Endothelial cell of umbilical vein (primary cell): ENCODE measurements around the gene TMEM175. TPM values are rescaled to one million over a fixed set of nuclear protein-coding genes. Genes with fewer than 3 reads are reported as not detected.

Experiments
- BruUV-seq: library from RNA; stranded (reverse); fragments of 400-500 nt; replicated peaks from 2 replicates; lab custom pipeline; 2021; lab: Mats Ljungman, UMichigan
- CTCF ChIA-PET: fragments of 300-600, 350-600 bp; sonication (Branson Sonifier 250); formaldehyde crosslinking; loops from one replicate; lab custom pipeline; 2021; ENCODE audit warnings: antibody characterized with exemption, inconsistent platforms; lab: Charles Lee
- POLR2A ChIA-PET: fragments of 300-600, 350-600 bp; sonication (Branson Sonifier 250); formaldehyde crosslinking; loops from one replicate; lab custom pipeline; 2021; ENCODE audit warnings: antibody characterized with exemption, inconsistent platforms; lab: Charles Lee
- DNase-seq: peaks from one replicate; pipeline ENCODE4 v3.0.0-alpha.2; 2011; ENCODE audit warnings: low read depth, low spot score
- FAIRE-seq: peaks from 2 replicates; lab custom pipeline; 2011; peaks lifted over from hg19 to GRCh38; lab: Jason Lieb, UNC
- H2AFZ ChIP-seq: 2 replicates; pipeline ENCODE4 v1.6.0; 2012; ENCODE audit warnings: low read depth, low read length, control low read depth, inconsistent platforms
- H3K27ac ChIP-seq: 2 replicates; pipeline ENCODE4 v1.5.1; 2011; ENCODE audit warnings: low read depth, mild to moderate bottlenecking, control low read depth, low read length, moderate library complexity; ENCODE audit not compliant: insufficient read depth
- H3K27me3 ChIP-seq, 2 experiments: 2 replicates each; pipeline versions ENCODE4 v1.6.0 to v1.6.1; 2011; ENCODE audit warnings: low read length in 2 of 2, mixed read lengths in 1 of 2; ENCODE audit not compliant: control insufficient read depth in 2 of 2, insufficient read depth in 2 of 2
- H3K36me3 ChIP-seq, 2 experiments: 2 replicates in 1 of 2; 3 replicates in 1 of 2; pipeline ENCODE4 v1.5.1; 2011; ENCODE audit warnings: low read length in 2 of 2, mild to moderate bottlenecking in 1 of 2, moderate library complexity in 1 of 2; ENCODE audit not compliant: control insufficient read depth in 2 of 2, insufficient read depth in 2 of 2; ENCODE audit errors: extremely low read depth in 1 of 2
- H3K4me1 ChIP-seq: 3 replicates; pipeline ENCODE4 v1.5.1; 2011; ENCODE audit warnings: mild to moderate bottlenecking, low read length; ENCODE audit not compliant: control insufficient read depth, insufficient read depth; ENCODE audit errors: extremely low read depth
- H3K4me2 ChIP-seq: 2 replicates; pipeline ENCODE4 v1.6.1; 2011; ENCODE audit warnings: low read length, control low read depth, mixed read lengths; ENCODE audit not compliant: insufficient read depth
- H3K4me3 ChIP-seq, 3 experiments: fragments of 200-600 bp in 1 of 3; sonication (generic), shearing (Covaris generic) in 1 of 3; replicated peaks in 1 of 3; 2 replicates each; pipeline ENCODE4 v1.5.1; 2011 to 2016; ENCODE audit warnings: control low read depth in 3 of 3, low read length in 3 of 3, mild to moderate bottlenecking in 2 of 3, inconsistent platforms in 1 of 3, low read depth in 1 of 3, moderate library complexity in 1 of 3; ENCODE audit not compliant: insufficient read depth in 1 of 3
- H3K79me2 ChIP-seq: 2 replicates; pipeline ENCODE4 v1.6.0; 2012; ENCODE audit warnings: low read length, inconsistent platforms; ENCODE audit not compliant: control insufficient read depth, insufficient read depth
- H3K9ac ChIP-seq: replicated peaks from 2 replicates; pipeline ENCODE3; 2011; ENCODE audit warnings: low read length, control low read depth; ENCODE audit not compliant: insufficient read depth; ENCODE audit errors: extremely low read depth
- H3K9me1 ChIP-seq: replicated peaks from 3 replicates; pipeline ENCODE4 v1.6.0; 2011; ENCODE audit warnings: mild to moderate bottlenecking, low read length; ENCODE audit not compliant: control insufficient read depth, insufficient read depth; ENCODE audit errors: extremely low read depth
- H3K9me3 ChIP-seq: replicated peaks from 2 replicates; pipeline ENCODE4 v1.5.1; 2012; ENCODE audit warnings: low read length, inconsistent platforms; ENCODE audit not compliant: control insufficient read depth, insufficient read depth
- H4K20me1 ChIP-seq: replicated peaks from 2 replicates; pipeline ENCODE3; 2011; ENCODE audit warnings: mild to moderate bottlenecking, low read length; ENCODE audit not compliant: control insufficient read depth, insufficient read depth; ENCODE audit errors: extremely low read depth
- CTCF ChIP-seq, 2 donors: IDR thresholded peaks; 1 replicate in 1 of 2; 2 replicates in 1 of 2; pipeline ENCODE4 v1.5.1; 2011; ENCODE audit warnings: low read length in 2 of 2, mild to moderate bottlenecking in 2 of 2, moderate library complexity in 2 of 2, control low read depth in 1 of 2, inconsistent platforms in 1 of 2, low read depth in 1 of 2; ENCODE audit not compliant: insufficient read depth in 1 of 2; ENCODE audit errors: extremely low read depth in 1 of 2
- EZH2 ChIP-seq: IDR thresholded peaks from 2 replicates; pipeline ENCODE4 v1.6.1; 2012; ENCODE audit warnings: borderline replicate concordance, low read depth, mild to moderate bottlenecking, moderate library complexity, low read length, inconsistent platforms; ENCODE audit not compliant: severe bottlenecking
- FOS ChIP-seq: IDR thresholded peaks from 2 replicates; pipeline ENCODE4 v1.6.1; 2011; ENCODE audit warnings: mild to moderate bottlenecking, low read length, moderate library complexity, borderline replicate concordance; ENCODE audit not compliant: insufficient read depth
- POLR2A ChIP-seq: IDR thresholded peaks from 2 replicates; pipeline ENCODE4 v1.6.1; 2012; ENCODE audit warnings: low read depth, mild to moderate bottlenecking, control low read depth, low read length
- POLR2AphosphoS5 ChIP-seq: IDR thresholded peaks from 2 replicates; pipeline ENCODE4 v1.6.1; 2012; ENCODE audit warnings: low read depth, mild to moderate bottlenecking, control low read depth, low read length, moderate library complexity; ENCODE audit not compliant: insufficient read depth
- dilution Hi-C: fragments of 300-500 bp; cut with MboI; formaldehyde crosslinking; loops from one replicate; pipeline ENCODE4 v1.15.0; 2019; ENCODE audit warnings: low sequenced_read_pairs; ENCODE audit not compliant: extremely low pct_ligation_motif_present
- intact Hi-C: fragments of 100-400 bp; cut with micrococcal nuclease; formaldehyde crosslinking; loops from one replicate; pipeline ENCODE4 v1.10.0; 2022
- polyA plus RNA-seq, 4 experiments: library from polyadenylated mRNA; depleted of rRNA in 3 of 4; stranded (reverse) in 3 of 4; unstranded in 1 of 4; fragments of >200 nt; gene quantifications; 2 replicates each; pipeline versions ENCODE4 v1.2.1 to v1.2.3, GENCODE V29; 2011 to 2012; ENCODE audit warnings: missing spikeins in 1 of 4
- total RNA-seq: library from RNA; stranded (reverse); gene quantifications from 2 replicates; pipeline ENCODE4 v1.2.3, GENCODE V29; 2021
- TF ChIP-seq, protein P1 (sequence below): IDR thresholded peaks from 2 replicates; pipeline ENCODE4 v1.6.1; 2011; ENCODE audit not compliant: insufficient read depth, insufficient read length

Gene TMEM175
- total and polyA plus RNA-seq, 2 donors (not counting 3 experiments of a cell fraction or from before 2014, with no cell fraction given): 21.9 to 80.1 TPM

- Histone ChIP-seq H3K79me2 (no peaks in the 10 kb centered on the region), H3K36me3 (no peaks in the 10 kb centered on the region), H4K20me1 (no peaks in the 10 kb centered on the region), H3K9ac (no peak overlapping the region), H3K27ac (no peak overlapping the region), H2AFZ (no peak overlapping the region), H3K4me3 (no peak overlapping the region), H3K4me1 (peaks cover 3% of the 10 kb centered on the region), H3K9me3 (no peaks in the 10 kb centered on the region), H3K9me1 (no peaks in the 10 kb centered on the region), H3K4me2 (no peak overlapping the region), H3K27me3 (peaks cover 20 to 21% of the 10 kb centered on the region in 2 experiments)
- no TSS peak for BruUV-seq
- no peak for DNase-seq
- TF ChIP-seq, protein P1, sequence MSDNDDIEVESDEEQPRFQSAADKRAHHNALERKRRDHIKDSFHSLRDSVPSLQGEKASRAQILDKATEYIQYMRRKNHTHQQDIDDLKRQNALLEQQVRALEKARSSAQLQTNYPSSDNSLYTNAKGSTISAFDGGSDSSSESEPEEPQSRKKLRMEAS: no peak
- no peak for TF ChIP-seq FOS
- no peak for TF ChIP-seq POLR2A
- no peak for TF ChIP-seq CTCF (IDR thresholded peaks at IDR 0.05; ENCODE audit: extremely low read depth in 1 of 2, insufficient read depth in 1 of 2, low read depth in 1 of 2, low read length in 2 of 2)
- no peak for TF ChIP-seq EZH2
- TF ChIP-seq POLR2AphosphoS5: no peak
- FAIRE-seq: no peak
- intact Hi-C loops: no loop called here
- ChIA-PET CTCF (no interaction called here), POLR2A (no interaction called here)
- dilution Hi-C loops: no loop called here
Measured at GRCh38 chr4:996030-996996, 64.1 kb downstream of the TMEM175 start.
